Mammary epithelial cell (primary cell): ENCODE results near the gene PINK1.

ENCODE experiments used
- CTCF ChIP-seq, 2 donors: IDR thresholded peaks in 1 of 2; conservative IDR thresholded peaks in 1 of 2; 2 replicates each; pipeline ENCODE4 v1.5.1; 2011 to 2012; ENCODE audit warnings: inconsistent platforms in 2 of 2, low read length in 2 of 2, mild to moderate bottlenecking in 2 of 2, control low read depth in 1 of 2, low read depth in 1 of 2; ENCODE audit not compliant: insufficient read depth in 1 of 2; ENCODE audit errors: extremely low read depth in 1 of 2
- EZH2 ChIP-seq: IDR thresholded peaks from 2 replicates; pipeline ENCODE4 v1.6.1; 2012; ENCODE audit warnings: low read length, inconsistent platforms, borderline replicate concordance

GRCh38 chr1:20604678-20605077 lies 28.6 kb upstream of the PINK1 start:
- TF ChIP-seq CTCF (conservative IDR thresholded peaks at IDR 0.05 in 1 of 2, IDR thresholded peaks at IDR 0.05 in 1 of 2; ENCODE audit: extremely low read depth in 1 of 2, insufficient read depth in 1 of 2, low read depth in 1 of 2, low read length in 2 of 2) (no peak), EZH2 (no peak)
